Testis (tissue), 2 donors: ENCODE results near the gene GANC.

Source experiments
- POLR2A ChIP-seq: fragments of 450-650 bp; IDR thresholded peaks from one replicate; pipeline ENCODE4 v1.6.1; 2017; ENCODE audit warnings: antibody characterized with exemption, mild to moderate bottlenecking, moderate library complexity
- TF ChIP-seq, protein P1 (sequence below), 3 experiments: fragments of 450-650 bp in 2 of 3; fragments of 200-600 bp in 1 of 3; sonication (generic) in 1 of 3; IDR thresholded peaks; one replicate each; pipeline ENCODE4 v1.5.1; 2016 to 2019; ENCODE audit warnings: antibody characterized with exemption in 3 of 3, mild to moderate bottlenecking in 2 of 3, moderate library complexity in 1 of 3

DNA sequence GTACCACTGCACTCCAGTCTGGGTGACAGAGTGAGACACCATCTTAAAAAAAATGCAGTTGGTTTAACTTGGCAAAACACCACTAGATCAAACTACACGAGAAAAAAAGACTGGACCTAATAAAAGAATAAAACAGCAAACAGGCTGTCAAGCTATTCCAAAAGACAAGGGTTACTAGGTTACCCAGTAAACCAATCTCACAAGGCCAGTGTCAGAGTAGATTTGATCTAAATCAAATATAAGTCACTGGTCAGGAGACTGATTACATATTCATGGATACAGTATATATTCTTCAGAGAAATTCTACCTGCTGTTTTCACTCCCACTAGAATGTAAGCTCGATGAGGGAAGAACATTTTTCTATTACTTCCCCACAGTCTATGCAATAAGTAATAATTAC, 2.5 kb upstream of the GANC start:
- TF ChIP-seq POLR2A, result no peak
- TF ChIP-seq, protein P1, sequence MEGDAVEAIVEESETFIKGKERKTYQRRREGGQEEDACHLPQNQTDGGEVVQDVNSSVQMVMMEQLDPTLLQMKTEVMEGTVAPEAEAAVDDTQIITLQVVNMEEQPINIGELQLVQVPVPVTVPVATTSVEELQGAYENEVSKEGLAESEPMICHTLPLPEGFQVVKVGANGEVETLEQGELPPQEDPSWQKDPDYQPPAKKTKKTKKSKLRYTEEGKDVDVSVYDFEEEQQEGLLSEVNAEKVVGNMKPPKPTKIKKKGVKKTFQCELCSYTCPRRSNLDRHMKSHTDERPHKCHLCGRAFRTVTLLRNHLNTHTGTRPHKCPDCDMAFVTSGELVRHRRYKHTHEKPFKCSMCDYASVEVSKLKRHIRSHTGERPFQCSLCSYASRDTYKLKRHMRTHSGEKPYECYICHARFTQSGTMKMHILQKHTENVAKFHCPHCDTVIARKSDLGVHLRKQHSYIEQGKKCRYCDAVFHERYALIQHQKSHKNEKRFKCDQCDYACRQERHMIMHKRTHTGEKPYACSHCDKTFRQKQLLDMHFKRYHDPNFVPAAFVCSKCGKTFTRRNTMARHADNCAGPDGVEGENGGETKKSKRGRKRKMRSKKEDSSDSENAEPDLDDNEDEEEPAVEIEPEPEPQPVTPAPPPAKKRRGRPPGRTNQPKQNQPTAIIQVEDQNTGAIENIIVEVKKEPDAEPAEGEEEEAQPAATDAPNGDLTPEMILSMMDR (IDR thresholded peaks at IDR 0.05), result no peak
